GM21723 (cell line): Measurements from ENCODE around the gene NFIX.

Source experiments
- ATAC-seq: cut with Tn5 transposase; IDR thresholded peaks from one replicate; pipeline ENCODE4 v1.9.1; 2021; ENCODE audit warnings: mild to moderate bottlenecking, moderate library complexity; ENCODE audit not compliant: unreplicated experiment

Gene NFIX

DNA sequence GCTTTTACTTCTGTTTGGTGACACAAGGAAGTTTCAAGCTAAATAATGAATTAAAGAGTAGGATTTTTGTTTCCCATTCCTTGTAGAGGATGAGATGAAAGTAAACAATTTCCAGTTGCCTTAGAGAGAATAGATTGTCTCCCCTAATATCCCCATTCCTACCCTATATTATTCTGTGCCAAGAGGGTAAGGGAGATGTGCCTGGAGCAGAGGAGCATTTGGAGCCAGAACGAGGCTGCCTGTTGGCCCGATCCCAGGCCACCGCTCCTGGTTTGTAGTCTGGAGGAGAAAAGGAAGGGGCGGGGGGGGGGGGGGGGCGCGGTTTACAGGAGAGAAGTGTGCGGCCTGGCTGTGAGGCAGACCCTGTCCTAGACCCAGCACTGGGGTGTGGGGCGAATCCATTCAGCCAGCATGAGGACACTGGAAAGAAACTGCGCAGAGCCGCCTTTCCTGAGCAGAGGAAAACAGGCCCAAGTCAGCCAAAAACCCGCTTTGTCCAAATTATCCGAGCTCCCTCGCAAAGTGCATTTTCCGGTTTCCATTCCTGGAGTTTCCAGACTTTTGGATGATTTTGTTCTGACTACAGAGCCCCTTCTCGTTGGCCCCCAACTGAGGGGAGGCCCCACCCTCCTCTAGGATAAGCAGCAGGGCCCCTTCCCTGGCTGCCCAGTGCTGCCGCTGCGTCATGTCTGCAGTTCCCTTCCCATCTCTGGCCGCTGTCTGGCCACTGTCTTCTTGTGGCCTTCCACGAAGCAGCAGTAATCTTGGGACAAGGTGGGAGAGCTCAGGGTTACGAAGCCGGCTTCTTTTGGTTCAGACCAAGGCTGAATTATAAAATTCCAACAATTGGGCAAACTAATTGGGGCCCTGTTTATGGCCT, 23.0 kb downstream of the NFIX start:
- ATAC-seq = no peak

DNA sequence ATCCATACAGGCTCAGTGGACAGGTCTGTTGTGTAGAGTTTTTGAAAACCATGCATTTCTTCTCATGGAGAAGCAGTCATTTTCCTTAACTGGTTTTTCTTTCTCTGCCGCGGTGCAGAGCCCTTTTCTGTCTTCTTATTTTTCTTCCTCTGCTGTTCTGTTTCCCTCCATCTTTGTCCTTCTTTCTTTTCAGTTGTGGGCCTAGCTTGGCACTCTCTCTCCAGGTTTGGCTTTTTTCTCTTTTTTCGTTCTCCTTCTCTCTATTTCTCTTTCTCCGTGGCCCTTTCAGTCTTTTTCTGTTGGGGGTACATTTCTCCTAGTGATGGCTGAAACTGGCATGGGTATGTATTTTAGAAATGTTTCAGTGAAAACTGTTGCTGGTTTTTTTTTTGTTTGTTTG, 24.1 kb downstream of the NFIX start:
- ATAC-seq = no peak

DNA sequence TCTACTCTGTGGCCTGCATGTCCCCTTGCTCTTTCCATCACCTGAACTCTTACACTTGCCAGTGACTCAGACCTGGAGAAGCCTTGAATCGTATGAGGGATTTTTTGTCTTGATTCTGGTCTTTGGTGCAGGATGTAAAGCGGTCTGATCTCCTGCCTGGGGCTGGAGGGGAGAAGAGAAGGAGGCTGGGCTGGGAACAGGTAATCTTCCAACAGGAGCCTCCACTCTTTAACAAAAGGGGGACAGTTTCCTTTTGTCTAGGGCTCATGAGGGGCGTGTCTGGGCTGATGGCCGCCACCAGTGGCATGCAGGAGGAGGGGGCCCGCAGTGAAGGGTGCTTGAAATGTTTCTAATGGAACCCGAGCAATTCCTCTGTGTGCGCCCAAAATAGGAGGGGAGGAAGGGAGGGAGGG, 24.7 kb downstream of the NFIX start:
- no peak for ATAC-seq

DNA sequence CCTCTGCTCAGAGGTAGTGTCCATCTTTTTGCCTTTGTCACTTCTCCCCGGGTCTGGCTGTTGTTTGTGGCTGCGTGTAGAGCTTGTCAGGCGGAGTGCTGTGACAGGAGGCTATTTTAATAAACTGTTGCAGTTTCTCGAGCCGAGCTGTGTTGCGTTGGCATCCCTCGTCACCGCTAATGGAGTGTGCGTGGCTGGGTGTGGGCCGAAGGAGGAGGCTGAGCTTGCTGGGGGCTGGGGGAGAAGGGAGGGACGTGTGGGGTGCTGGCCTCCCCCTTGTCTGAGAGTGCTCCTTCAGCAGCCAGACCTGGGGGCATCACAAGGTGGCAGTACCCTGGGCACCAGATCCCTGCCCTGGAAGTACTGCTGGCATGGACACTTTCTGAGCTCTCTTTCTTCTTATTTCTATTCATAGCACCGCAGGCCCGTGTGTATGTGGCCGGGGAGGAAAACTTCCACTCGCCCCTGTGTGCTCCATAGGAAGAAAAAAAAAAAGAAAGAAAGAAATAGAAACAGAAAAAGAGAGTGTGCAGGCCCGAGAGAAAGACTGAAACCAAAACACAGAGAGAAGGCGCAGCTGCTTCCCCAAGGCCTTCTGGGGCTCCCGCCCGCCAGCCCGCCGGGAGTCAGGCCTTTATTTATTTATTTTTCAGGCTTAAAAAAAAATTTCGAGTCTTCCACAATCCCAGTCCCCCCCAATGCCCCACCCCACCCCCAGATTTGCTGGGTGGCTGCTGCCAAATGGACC, 27.0 kb downstream of the NFIX start:
- no peak for ATAC-seq

DNA sequence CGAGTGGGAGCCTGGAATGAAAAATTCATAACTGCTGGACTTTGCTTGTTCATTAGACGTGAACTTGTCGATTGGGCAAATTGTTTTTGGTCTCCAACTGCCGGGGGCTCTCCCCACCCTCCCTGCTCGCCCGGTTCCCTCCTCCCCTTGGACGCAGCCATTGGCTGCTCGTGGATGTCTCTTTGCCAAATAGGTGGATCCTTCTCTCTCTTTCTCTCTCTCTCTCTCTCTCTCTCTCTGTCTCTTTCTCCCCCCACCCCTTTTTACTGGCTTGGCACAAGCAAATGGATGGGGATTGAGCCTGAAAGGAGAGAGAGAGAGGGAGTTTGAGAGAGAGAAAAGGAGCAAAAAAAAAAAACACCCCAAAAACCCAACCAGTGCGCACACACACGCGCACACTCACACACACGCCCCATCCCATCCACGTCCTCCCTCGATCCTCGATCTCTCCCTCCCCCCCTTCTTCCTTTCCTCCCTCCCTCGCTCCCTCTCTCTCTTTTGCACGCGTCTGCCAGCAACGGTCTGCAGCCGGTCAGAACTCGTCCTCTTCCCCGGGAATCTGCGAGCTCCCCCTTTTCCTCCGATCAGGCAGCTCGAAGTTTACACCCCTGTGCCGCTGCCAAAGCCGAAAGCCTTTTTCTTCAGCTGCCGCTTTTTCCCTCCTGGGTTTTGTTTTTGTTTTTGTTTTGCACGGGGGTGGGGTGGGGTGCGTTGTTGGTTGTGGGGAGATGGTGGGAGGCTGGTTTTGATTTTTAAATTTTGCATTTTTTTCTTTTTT, 27.8 kb downstream of the NFIX start:
- ATAC-seq = no peak

DNA sequence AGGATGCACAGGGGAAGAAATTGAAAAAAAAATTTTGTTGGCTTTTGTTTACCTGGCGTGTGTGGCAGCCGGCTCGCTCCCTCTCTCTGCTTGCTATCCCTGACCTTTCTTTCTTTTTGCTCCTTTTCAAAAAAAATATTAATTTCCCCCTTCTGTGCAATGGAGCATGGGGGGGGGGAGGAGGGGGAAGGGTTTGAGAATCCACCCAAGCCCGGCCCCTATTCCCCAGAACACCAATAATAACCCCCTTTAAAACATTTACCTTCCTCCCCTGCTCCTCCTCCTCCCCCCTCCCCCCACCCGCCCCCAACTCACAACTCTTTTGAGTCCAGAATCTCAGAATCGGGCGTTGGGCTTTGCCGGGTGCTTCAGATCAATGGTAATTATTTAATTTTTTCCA, 28.4 kb downstream of the NFIX start:
- ATAC-seq = no peak

DNA sequence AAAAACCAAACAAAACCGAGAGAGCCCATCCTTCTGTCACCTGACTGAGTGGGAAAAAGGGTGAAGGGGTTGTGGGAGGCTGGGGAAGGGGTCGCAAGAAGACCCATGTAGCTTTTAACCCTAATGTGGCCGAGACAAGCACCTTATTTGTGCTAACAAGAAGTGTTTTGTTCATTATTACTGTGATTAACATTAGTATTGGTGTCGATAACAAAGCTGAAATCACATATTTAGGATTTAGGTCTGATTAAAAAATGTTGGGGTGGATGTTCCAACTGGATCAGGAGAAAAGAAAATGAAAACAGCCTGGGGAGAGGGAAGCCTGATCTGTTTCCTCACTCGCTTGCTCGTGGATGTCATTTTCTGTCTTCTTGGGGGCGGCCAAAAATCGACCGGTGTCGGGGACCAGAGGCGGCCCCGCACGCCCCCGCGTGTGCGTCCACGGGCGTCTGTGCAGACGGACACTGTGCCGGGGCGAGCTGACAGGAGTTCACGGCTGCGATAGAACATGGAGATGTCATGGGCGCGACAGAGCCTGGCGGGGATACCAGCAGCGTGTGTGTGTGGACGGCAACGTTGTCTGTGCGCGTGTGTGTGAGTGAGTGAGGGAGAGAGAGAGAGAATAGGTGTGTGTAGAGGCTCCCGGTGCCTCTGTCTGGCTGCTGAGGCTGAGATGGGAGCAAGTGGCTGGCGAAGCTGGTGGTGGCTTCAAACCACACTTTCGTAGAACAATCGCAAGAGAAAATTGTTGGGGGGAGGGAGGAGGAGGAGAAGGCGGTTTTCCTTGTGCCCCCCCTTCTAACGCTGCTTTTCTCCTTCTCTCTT, 29.1 kb downstream of the NFIX start:
- no peak for ATAC-seq

DNA sequence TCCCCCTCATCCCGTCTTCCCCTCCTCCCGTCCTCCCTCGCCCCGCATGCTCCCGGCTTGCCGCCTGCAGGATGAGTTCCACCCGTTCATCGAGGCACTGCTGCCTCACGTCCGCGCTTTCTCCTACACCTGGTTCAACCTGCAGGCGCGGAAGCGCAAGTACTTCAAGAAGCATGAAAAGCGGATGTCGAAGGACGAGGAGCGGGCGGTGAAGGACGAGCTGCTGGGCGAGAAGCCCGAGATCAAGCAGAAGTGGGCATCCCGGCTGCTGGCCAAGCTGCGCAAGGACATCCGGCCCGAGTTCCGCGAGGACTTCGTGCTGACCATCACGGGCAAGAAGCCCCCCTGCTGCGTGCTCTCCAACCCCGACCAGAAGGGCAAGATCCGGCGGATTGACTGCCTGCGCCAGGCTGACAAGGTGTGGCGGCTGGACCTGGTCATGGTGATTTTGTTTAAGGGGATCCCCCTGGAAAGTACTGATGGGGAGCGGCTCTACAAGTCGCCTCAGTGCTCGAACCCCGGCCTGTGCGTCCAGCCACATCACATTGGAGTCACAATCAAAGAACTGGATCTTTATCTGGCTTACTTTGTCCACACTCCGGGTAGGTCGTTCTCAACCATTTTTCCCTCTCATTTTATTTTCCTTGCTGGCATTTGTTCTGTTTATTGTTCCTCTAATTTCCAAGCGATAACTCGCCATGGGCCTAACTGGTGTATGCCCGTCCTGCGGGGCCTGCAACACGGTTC, 29.8 kb downstream of the NFIX start:
- ATAC-seq = no peak

DNA sequence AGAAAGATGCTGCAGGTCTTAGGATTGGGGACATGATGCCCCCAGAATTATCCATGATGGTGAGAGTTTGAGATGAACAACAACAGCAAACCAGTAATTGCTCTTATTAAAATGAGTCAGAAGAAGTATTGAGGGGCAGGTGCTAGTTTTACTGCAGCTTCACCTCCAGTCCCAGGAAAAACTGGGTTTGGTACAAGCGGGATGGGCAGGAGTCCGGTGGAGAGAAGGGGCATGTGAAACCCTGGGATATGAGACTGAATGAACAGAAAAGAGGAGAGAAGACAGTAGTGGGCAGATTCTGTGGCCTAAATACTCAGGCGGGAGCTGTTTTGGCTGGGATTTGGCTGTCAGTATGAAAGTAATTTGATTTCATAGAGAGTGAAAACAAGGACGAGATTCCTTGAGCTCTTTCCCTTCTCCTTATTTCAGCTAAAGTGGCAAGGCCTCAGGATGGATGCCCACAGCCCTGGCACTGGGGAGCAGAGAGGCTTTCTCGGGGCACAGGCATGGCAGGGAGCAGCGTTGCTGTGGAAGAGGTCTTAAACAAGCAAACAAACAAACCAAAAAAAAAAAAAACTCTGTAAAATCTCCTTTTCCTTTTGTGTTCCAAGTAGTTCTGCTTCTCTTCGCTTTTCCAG, 30.7 kb downstream of the NFIX start:
- ATAC-seq = no peak

DNA sequence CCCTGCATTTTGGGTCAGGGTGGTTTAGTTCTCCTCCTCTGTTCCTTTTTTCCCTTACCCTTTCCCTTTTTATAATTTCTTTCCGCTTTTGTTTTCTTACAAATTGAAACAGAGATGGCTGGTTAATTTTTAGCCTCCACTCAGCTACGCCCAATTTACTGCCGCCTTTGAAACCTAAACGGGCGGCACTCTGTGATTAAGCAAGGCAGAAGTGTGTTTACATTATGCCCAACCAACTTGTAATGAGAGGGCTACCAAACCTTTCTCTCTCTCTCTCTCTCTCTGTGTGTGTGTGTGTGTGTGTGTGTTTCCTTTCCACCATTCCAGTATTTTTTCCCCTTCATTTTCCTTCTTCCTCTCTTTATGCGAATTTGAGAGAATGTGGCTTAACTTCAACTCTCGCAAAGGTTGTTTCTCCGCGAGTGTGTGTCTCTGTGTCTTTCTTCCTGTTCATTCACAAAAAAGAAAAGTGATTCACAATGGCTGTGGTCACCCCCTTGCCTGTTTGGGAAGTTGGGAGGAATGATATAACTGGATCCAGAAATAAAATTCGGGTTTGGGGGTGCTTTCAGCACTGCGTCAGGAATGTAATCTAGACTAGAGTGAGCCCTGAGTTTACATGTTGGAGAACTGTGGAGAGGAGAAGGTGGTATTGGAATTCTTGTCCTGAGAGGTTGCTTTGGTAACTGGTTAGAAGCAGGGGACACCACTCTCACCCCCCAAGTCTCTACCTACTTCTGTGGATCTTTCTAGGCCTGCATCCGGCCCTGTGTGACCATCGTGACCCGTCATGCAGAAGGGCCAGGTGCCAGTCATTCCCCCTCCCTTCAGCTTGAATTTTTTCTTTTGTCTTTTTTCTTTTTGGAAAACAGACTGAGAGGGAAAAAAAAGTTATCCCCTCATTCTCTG, 31.4 kb downstream of the NFIX start:
- ATAC-seq = no peak

DNA sequence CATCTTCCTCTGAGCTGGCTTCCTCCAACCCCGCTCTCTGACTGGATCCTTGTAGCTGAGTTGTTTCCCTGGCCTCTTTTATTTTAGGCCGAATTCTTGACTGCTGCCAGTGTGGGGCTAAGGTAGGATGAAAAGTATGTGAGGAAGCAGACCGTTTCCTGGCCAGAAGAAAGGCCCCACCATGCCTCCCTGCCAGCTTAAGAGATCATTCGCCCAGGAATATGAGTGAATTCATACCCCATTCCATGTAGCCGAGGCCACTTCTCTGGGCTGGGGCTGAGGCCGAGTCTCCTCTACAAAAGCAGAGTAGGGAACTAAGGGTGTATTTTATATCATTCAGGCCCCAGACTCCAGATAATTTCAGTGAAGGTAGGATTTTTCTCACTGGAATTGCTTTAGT, 32.3 kb downstream of the NFIX start:
- ATAC-seq = no peak

DNA sequence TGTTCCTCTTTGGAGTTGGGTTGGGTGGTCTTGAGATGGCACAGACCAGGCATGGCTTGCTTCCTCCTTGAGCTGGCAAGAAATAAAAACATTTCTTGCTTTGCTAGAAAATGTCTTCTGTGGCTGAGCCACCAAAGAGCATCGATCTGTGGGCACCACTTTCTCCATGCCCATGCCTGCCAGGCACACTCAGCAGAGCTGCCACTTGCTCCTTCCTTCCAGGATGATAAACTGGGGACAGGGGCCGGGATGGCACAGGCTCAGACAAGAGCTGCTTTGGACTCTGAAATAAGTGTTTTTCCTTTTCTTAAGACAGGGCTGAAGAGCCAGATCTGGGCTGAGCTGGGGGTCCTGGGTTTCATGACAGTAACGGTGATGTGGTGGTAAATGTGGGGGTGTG, 32.8 kb downstream of the NFIX start:
- ATAC-seq = no peak

DNA sequence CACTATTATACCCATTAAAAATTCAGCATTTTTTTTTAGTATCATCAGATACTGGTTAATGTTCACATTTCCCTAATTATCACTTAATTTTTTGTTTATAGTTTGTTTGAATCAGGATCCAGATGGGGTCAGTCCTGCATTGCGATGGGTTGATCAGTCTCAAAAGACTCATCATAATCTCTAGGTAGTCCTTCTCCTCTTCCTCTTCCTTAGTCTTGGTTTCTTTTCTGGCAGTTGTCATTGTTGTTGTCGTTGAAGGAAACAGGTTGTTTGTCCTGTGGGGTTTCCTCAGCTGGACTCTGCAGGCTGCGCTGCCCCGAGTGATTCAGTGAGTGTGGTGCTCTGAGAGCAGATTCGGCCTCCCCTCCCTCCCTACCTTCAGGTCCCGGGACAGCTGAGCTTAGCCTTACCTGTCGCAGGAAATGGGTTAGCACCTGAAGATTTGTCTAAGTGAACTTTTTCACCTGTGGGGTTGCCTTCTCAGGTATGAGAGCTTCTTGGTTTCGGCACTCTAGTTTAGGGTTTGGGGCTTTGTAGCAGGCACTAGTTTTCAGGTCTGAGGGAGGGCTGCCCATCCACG, 34.1 kb downstream of the NFIX start:
- no peak for ATAC-seq

DNA sequence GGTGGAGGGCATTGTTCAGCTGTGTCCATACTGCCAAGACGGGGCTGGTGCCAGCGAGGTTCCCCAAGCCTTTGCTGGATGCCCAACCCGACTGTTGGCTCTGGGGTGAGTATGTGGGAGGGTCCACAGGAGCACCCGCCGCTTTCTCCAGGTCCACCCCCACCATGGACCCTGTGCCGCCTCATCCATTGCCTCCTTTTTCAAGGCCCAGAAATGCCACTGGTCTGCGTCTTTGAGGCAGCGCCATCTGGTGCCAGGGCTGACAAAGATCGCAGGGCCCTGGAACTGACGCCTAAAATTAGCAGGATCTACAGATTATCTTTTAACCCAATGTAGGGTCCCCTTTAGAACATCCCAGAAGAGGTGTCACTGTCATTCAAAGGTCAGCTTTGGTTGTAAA, 34.6 kb downstream of the NFIX start:
- no peak for ATAC-seq

DNA sequence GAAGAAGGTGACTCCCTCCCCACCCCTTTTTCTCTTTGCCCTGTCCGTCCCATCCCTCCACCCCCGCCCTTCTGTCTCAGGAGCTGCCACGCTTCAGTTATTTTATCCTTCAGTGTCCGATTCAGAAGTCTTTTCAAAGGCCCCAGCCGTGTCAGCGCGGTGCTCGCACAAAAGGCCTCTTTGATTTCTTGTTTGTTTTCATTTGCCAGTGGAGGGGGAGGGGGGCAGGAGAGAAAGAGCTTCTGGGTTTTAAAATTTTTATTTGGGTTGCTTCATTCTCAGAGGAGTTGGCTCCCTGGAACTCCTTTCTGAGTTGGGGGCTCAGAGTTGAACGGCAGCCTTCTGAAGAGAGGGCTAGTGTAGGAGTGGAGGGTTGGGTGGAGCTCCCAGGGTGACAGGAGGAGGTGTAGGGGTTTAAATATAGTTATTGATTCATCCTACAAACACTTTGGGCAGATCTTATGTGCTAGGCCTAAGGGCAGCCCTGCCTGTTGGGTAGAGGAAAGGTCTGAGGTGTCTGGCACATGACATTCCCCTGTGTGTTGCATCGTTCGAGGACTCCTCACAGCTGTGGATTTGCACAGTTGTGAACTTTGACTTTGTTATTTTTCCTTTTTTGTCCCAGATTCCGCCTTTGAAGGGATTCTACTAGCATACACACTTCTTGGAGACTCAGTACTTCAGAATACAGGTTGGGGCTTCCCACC, 36.8 kb downstream of the NFIX start:
- no peak for ATAC-seq

DNA sequence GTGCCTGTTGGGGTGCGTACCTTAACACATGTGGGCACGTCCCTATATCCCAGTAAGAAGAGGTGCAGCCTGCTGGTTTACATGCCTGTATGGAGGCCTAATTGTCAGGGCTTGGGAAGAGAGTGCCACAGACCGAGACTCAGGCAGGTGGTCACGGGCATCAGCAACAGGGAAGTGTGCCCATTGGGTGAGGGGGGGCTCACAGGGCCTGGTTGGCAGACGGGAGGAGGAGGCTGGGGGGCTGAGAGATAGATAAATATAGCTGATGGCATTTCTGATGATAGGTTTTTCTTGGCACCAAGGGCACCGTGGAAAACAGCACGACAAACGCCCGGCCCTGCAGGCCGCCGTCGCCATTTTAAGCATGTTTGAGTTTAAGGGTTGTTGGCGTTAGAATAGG, 37.6 kb downstream of the NFIX start:
- no peak for ATAC-seq

DNA sequence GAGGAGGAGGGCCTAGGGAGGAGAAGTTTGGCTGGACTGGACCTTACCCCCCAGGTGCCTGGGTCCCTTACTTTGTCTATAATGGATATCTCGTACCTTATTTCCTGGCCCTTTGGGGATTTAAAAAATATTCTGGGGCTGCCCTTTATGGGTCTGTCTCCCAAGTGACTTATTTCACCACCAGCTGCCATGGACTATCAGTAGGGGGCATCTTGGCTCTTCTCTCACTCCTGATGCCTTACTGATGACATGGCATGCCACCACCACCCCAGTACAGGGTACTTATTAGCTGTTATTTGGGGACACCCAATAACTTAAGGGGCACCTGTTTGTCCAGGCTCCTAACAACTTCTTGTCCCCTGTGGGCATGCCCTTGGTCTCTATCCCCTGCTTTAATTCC, 38.0 kb downstream of the NFIX start:
- ATAC-seq = no peak
